GM18870 (cell line): ENCODE measurements around the gene OR13C4.
"Not testable (repeated sequence)": the region's sequence is repeated elsewhere in the genome, so short reads cannot be mapped to it uniquely, and the experiment has no call there.

ENCODE experiments used
- ATAC-seq: cut with Tn5 transposase; IDR thresholded peaks from one replicate; pipeline ENCODE4 v1.9.1; 2021; ENCODE audit warnings: moderate library complexity; ENCODE audit not compliant: unreplicated experiment

Gene OR13C4

DNA sequence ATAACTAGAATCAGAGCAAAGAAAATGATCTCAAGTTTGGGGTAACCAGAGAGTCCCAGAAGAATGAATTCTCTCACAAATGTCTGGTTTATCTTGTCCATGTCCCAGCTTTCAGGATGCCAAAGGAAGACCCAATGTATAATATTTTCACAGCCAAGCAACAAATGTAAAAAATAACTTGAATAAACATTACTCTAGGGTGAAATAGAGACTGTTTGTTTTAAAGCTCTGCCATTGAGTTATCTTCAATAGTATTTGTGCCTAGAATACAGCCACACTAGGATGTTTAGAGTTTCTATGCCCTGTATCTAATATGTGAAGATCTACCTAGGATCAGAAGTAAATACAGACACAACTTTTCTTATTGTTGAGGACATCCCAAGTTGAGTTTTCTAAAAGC, at the start of gene OR13C4:
OR13C4 (minus strand) TSS at position 101 of the 400 bp plus-strand sequence; CDS start at position 101, 0 bp downstream.
- no peak for ATAC-seq

DNA sequence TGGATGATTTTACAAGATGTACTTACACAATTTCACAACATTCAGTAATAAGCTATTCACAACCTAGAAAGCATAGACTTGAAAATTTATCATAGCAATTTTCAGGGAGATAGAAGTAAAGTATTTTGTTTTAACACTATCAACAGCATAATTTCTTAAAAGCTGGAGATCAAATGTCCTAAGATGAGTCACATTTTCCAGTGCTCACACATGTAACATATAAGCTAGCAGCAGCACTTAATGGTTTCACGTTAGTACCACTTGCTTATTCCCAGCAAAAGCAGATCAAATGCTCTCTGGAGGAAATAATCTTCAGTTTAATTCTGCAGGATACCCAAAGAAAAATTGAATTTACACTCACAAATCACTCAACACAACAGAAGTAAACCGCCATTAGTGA, 48.4 kb upstream of the OR13C4 start:
- no peak for ATAC-seq

DNA sequence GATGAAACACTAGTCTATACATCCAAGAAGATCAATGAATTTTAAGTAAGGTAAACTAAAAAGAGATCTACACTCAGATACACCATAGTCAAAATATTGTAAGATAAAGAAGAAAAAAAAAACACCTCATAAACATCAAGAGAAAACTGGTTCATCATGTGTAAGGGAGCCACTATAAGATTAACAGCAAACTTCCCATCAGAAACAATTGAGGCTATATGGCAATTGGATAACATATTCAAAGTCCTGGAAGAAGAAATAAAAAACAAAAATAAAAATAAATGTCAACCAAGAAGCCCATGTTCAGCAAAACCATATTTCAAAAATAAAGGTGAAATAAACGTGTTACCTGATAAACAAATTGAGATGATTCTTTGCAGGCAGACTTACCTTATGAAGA, 45.6 kb upstream of the OR13C4 start:
- no peak for ATAC-seq

DNA sequence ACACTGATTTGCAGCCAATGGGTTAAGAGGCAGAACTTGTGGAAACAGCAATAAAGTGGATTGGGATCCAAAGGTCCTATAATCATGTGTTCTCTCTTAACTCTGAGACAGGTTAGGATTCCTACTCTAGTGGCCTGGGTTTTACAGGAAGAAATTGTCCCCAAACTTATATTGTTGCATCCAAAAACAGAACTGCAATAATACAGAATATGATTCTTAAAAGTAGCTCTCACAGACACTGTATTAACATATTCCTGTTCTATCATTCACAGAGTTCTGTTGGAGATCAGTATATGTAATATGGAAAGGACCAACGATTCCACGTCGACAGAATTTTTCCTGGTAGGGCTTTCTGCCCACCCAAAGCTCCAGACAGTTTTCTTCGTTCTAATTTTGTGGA, 41.9 kb upstream of the OR13C4 start, which contains the start of gene OR13C8:
OR13C8 (plus strand) TSS at position 301 of the 400 bp plus-strand sequence; CDS start at position 301, 0 bp downstream.
- ATAC-seq: no peak

DNA sequence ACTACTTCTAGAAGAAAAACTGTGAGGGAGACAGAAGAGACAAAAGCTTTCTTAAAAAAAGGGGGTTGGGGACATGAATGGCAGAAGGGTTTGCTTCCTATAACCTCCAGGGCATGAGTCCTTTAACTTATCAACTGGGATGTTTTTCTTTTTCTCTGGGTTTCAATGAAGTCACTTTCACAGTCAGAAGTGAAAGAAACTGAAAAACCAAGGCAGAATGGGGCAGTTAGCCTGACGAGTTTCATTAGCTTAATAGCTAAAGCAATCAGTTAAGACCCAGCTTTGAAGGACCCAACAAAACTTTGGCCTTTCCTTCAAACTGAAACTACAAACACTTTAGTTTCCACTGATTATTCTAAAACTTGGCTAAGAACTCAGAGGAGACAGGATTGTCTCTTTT, 37.3 kb upstream of the OR13C4 start:
- ATAC-seq: no peak

DNA sequence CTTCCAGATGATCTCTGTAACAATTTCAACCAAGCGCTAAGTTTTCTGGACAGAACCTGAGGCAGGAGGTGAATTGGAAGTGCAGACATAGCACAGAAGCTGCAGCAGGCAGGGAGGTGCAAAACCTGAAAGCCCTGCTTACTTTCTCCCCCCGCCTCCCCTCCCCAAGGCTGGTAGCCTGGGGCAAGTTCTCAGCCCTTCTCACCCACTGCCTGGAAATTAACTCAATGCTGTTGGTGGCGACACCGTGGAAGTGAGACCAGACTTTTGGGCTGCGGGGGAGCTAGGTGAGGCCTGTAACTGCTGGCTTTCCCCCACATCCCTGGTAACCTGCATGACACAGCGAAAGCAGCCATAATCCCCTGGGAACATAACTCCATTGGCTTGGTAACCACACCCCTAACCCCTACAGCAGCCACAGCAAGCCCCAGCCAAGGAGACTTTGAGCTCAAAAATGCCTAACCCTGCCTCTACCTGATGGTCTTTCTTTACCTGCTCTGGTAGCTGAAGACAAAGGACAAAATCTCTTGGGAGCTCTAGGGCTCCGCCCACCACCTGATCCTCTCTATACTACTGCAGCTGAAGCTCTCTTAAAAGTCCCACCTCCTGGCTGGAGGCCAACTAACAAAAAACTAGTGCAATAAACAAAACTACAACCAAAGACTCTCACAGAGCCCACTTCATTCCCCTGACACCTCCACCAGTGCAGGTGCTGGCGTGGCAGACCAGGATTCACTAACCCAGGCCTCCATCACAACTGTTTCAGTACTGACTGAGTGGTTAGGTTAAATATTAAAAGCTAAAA, 30.0 kb upstream of the OR13C4 start:
- no peak for ATAC-seq

DNA sequence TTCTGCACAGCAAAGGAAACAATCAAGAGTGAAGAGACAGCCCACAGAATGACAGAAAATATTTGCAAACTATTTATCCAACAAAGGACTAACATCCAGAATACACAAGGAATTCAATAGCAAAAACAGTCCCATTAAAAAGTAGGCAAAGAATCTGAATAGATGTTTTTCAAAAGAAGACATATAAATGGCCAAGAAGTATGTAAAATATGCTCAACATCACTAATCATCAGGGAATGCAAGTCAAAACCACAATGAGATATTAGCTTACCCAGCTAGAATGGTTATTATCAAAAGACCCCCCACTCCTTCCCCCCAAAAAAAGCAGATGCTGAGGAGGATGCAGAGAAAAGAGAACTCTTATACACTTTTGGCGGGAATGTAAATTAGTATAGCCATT, 28.5 kb upstream of the OR13C4 start:
- no peak for ATAC-seq

DNA sequence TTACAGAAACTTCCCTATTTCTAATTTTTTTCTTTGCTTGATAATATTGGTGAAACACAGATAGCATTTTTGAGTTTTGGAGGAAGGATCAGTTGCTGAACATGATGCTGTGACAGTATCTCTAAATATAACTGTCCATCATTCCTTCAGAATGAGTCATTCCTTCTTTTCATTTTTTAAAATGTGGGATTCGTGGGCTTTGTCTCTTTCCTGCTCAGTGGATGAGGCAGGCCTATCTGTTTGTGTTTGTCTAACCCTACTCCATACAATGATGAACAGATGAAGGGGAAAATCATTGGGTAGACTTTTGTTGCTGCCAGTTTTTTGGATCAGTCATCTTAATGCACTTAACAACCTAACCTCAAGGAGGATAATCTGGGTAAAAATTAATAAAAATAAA, 26.3 kb upstream of the OR13C4 start:
- no peak for ATAC-seq

DNA sequence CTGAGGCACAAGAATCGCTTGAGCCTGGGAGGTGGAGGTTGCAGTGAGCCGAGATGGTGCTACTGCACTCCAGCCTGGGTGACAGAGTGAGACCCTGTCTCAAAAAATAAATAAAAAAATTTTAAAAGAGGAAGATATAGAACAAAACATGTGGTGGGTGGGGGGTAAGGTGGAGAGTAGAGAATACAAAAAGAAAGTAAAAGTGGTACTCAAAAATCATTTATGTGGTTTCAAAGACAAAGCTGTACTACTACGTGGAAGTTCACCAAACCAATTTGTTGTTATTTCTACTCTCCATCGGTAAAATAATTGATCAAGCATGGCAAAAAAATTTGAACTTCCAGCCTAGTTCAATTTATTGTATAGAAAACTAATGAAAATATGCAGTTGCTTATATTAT, 17.6 kb upstream of the OR13C4 start:
- ATAC-seq: no peak

DNA sequence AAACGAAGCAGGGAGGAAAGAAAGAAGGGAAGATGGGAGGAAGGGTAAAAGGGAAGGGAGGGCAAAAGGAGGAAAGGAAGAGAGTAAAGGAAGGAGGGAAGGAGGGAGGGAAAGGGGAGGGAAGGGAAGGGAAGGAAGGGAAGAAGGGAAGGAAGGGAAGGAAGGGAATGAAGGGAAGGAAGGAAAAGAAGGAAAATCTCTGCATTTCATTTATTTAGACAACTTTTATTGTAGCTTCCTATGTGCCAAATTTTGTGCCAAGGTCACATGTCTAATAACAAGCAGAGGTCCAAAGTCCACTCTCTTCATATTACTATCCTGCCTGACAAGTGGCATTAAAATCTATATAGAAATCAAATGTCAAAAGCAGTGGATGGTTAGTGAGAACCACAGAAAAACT, 12.3 kb upstream of the OR13C4 start:
- no peak for ATAC-seq

DNA sequence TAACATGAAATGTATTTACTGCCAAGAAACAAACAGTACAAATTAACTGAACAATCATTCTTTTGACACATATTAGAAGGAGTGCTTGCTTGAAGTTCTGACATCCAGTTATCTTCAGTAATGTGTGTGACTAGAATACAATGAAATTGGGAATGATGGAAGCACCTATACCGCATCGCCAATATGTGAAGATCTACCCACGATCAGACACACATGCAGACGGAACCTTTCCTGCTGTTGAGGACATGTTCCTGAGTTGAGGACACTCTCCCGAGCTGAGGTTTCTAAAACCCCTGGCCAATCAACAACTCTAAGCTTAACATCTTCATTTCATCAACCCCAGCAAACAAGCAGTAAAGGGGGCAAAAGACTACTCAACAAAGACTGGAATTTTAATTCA, 9.7 kb upstream of the OR13C4 start, which contains the start of gene OR13C3:
OR13C3 (minus strand) TSS at position 101 of the 400 bp plus-strand sequence. CDS start 133 bp downstream, outside the sequence.
- no peak for ATAC-seq

DNA sequence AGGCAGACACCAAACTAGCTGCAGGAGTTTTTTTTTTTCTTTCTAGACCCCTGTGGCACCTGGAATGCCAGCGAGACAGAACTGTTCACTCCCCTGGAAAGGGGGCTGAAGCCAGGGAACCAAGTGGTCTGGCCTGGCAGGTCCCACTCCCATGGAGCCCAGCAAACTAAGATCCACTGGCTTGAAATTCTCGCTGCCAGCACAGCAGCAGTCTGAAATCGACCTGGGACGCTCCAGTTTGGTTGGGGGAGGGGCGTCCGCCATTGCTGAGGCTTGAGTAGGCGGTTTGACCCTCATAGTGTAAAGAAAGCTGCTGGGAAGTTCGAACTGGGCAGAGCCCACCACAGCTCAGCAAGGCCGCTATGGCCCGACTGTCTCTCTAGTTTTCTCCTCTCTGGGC, 6.8 kb downstream of the OR13C4 start:
- not testable (repeated sequence) for ATAC-seq

DNA sequence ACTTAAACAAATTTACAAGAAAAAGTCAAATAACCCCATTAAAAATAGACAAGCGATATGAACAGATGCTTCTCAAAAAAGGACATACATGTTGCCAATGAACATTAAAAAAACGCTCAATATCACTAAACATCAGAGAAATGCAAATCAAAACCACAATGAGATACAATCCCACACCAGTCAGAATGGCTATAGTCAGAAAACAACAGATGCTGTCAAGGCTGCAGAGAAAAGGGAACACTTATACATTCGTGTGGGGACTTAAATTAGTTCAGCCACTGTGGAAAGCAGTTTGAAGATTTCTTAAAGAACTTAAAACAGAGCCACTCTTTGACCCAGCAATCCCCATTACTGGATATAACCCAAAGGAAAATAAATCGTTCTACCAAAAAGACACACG, 12.1 kb downstream of the OR13C4 start:
- ATAC-seq: no peak

DNA sequence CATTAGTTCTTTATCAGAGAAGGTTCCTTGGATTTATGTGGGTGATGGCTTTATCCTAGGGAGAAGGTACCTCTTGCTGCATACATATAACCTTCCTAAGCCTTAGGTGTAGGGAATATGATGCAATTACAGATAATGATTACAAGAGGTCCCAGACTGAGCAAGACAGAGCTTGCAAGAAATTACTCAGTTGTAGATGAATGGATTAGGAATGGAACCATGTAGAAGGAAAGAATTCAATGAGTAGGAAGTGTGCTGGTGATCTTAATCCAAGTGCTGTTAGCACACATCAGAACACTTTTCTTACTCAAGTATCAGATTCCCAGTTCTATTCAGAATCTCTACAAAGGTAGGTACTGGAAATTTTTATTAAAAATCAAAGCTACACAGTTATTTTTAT, 20.4 kb downstream of the OR13C4 start:
- no peak for ATAC-seq

DNA sequence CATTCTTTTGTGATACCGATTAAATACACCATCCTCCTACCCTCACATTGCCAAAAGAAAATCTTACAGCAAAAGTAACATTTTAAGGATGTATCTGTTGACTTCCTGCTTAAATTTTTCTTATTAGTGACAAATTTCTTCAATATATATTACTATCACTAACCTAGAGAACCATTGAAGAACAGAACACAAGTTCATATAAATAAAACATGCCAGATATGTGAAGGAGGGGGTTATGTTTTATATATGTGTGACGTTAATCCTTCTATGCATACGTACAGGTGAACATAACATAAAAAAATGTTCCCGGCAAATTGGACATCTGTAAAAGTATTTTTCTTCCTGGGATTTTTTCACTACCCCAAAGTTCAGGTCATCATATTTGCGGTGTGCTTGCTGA, 23.0 kb downstream of the OR13C4 start, which contains the start of gene OR13F1:
OR13F1 (plus strand) TSS at position 301 of the 400 bp plus-strand sequence; CDS start at position 301, 0 bp downstream.
- ATAC-seq: no peak

DNA sequence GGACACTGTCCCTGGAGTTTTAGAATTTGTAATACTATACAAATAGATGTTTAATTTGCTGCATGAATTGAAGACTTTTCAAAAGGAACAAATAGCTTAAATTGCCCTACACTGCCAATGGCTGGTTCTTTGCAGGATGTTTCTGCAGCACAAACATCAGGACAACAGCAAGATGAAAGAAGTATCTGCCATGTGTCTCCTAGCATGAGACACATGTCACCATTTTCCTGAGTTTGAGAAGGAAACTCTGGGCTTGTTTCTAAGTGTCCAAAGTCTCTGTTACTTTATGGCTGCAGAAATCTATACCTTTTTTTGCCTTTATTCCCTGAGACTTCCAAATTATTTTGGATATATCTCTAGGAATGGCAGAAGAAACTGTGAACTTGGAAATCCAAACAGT, 23.6 kb downstream of the OR13C4 start:
- ATAC-seq: no peak

DNA sequence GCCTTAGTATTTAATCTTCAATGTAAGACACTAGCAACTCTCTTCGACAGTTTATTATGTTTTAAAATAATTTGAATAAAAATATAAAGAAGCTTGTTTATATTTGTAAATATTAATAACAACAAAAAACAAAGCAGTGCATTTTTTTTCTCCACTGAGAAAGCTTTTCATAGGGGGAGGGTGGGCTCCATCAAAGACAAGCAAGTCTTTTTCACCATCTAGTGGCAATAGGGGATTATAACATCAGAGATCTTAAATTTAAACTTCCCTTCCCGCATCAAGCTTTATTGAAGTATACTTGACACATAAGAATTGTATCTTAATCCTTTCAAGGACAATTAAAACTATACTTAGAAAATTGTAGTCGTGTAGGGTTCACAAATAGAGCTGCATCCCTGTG, 32.2 kb downstream of the OR13C4 start:
- no peak for ATAC-seq

DNA sequence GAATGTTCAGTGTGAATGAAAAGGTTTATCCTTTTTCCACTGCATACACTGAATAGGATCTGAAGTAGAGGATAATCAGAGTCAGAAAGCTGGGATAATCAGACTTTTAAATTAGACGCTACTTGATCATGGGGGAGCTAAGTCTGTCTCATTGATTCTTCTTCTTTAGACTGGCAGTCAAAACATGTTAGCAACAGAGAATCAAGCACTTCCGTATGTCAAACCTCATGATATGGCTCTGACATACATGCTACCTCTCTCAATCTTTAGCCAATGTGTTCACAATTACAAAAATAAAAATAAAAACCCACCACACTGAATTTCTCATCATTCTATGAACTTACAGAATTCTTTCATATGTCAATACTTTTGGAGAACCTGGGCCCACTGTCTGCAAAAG, 42.0 kb downstream of the OR13C4 start:
- ATAC-seq: no peak

DNA sequence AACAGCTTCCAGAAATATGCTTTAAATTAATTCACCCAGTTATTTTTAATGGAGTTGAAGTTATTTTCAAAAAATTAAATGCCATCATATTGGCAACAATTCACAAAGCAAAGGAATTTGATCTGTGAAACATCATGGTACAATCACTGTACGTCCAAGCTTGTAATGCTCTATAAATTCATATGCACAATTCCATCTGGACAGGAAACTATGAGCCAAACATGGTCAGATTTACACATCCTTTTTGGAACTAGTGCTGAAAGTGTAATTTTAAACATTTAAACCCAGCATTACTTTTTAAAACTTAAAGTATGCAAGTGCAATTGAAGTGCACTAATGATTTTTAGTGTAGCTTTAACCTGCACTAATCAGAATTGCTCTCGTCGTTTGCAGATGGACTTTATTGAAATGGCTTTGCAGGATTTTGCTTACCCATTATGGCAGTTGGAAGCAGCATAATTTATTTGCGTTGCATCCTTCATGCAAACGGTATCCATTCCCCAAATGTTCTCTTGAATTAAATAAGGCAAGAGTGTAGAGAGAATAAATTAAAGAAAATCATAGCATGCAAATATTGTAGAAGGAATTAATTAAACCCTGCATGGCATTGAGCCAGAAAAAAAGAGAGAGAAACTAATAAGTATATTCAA, 44.0 kb downstream of the OR13C4 start:
- ATAC-seq: no peak
